SU-DHL-6 (cell line): Measurements from ENCODE around the gene WDFY1.

Experiments used
- CTCF ChIP-seq: fragments of 200-600 bp; sonication (generic); IDR thresholded peaks from one replicate; pipeline ENCODE4 v1.5.1; 2017; ENCODE audit warnings: antibody characterized with exemption, mild to moderate bottlenecking, low read length, moderate library complexity; ENCODE audit not compliant: insufficient read depth, poor library complexity, severe bottlenecking
- EZH2phosphoT487 ChIP-seq: fragments of 200-600 bp; sonication (generic), shearing (Covaris generic); conservative IDR thresholded peaks from 2 replicates; pipeline ENCODE4 v1.6.1; 2018; ENCODE audit warnings: mild to moderate bottlenecking, antibody characterized with exemption, low read length, moderate library complexity, mixed read lengths

GRCh38 chr2:223868005-223868404, 77.1 kb downstream of the WDFY1 start:
- TF ChIP-seq CTCF (no peak), EZH2phosphoT487 (no peak)
